GM19372 (cell line): Measurements from ENCODE around the gene MDP1.
"Not testable (repeated sequence)": the region's sequence is repeated elsewhere in the genome, so short reads cannot be mapped to it uniquely, and the experiment has no call there.

Experiments used
- ATAC-seq: cut with Tn5 transposase; IDR thresholded peaks from one replicate; pipeline ENCODE4 v1.9.1; 2021; ENCODE audit warnings: mild to moderate bottlenecking, low read depth, moderate library complexity; ENCODE audit not compliant: unreplicated experiment

Gene MDP1

DNA sequence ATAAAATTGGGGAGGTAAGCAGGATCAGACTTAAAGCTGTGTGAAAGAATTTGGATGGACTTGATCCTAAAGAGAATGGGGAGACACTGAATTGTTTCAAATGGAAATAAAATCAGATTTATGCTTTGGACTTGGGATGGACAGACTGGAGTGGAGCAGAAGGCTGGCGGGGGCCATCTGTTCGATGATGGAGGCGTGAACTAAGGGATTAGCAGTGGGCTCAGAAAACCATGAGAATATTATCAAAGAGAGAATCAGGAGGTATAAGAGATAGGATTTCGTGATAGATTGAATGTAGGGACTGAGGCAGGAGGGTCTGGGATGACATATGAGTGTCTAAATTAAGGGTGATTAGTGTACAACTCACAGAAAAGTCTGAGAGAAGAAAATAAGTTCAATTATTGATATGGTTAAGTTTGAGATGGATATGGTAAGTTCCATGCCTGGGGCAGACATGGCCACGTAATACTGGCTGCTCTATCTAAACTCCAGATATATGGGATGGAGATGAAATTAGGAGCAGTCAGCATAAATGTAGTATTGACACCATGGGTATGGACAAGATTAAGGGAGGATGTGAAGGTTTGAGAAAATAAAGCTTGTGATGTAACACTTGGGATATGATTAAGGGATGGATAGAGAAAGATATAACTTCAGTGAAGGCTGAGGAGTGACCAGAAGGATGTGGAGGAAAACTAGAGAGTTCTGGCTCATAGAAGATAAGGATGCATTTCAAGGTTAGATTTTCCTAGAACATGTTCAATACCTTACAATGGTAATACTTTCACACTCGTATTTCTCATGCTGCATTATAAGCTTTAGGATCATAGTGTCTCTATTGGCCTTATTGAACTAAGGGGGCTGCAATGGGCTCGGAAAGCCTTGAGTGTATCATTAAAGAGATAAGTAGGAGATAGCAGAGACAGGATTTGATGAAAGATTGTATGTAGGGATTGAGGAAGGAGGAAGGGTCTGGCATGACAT is 11.4 kb downstream of the MDP1 start:
- ATAC-seq: no peak

DNA sequence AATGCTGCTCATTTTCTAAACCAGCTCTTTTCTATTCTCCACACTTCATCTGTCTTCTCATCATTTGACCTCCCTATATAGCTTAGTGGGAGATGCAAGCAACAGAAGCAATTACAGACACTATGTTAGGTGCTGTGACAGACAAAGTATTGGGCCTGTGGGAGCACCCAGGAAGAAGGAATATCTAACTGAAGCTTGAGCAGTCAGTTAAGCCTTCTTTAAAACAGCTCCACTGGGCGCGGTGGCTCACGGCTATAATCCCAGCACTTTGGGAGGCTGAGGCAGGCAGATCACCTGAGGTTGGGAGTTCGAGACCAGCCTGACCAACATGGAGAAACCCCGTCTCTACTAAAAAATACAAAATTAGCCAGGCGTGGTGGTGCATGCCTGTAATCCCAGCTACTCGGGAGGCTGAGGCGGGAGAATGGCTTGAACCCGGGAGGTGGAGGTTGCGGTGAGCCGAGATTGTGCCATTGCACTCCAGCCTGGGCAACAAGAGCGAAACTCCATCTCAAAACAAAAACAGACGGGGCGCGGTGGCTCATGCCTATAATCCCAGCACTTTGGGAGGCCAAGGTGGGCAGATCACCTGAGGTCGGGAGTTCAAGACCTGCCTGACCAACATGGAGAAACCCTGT is 12.5 kb downstream of the MDP1 start:
- ATAC-seq: not testable (repeated sequence)

DNA sequence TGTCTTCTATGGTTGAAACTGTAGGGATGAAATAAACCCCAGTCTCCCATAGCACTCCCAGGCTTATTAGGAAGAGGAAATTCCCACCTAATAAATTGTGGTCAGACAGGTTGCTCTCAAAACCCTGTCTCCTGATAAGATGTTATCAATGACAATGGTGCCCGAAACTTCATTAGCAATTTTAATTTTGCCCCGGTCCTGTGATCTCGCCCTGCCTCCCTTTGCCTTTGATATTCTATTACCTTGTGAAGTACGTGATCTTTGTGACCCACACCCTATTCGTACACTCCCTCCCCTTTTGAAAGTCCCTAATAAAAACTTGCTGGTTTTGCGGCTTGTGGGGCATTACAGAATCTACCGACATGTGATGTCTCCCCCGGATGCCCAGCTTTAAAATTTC is 13.3 kb downstream of the MDP1 start:
- not testable (repeated sequence) for ATAC-seq

DNA sequence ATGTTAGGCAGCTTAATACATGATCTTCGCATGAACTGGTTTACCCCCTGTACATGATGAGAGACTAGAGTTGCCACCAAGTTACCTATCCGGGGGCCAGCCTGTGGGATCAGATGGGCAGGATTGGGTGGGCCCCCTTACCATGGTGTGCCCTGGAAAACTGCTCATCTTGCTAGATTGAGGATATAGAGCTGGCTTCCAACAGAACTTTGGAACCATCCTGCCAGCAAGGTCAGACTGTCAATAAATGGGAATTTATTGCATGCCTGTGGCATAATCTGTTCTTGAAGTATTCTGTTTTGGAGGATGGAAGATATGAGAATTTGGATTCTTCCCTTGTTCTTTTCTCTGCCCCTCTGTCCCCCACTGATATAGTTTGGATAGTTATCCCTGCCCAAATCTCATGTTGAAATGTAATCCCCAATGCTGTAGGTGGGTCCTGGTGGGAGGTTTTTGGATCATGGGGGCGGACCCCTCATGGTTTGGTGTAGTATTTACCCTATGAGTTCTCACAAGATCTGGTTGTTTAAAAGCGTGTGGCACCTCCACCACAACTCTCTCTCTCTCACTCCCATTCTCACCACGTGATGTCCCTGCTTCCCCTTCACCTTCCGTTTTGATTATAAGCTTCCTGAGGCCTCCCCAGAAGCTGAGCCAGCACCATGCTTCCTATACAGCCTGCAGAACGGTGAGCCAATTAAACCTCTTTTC is 16.9 kb downstream of the MDP1 start:
- ATAC-seq: no peak

DNA sequence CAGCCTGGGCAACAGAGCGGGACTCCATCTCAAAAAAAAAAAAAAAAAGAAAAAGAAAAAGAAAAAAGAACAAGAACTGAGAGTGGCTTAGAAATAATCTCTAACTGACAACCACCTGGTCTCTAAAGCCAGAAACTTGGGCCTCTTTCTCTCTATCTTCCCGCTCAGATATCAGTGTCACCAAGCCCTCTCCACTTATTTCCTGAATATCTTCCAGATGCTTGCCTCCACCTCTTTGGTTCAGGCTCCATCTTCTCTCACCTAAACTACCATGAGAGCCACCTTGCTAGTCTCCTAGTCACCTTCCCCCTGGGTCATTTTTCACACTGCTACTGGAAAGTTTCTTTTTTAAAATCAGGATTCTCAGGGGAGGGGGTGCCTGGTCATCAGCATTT is 18.8 kb downstream of the MDP1 start:
- ATAC-seq: no peak

DNA sequence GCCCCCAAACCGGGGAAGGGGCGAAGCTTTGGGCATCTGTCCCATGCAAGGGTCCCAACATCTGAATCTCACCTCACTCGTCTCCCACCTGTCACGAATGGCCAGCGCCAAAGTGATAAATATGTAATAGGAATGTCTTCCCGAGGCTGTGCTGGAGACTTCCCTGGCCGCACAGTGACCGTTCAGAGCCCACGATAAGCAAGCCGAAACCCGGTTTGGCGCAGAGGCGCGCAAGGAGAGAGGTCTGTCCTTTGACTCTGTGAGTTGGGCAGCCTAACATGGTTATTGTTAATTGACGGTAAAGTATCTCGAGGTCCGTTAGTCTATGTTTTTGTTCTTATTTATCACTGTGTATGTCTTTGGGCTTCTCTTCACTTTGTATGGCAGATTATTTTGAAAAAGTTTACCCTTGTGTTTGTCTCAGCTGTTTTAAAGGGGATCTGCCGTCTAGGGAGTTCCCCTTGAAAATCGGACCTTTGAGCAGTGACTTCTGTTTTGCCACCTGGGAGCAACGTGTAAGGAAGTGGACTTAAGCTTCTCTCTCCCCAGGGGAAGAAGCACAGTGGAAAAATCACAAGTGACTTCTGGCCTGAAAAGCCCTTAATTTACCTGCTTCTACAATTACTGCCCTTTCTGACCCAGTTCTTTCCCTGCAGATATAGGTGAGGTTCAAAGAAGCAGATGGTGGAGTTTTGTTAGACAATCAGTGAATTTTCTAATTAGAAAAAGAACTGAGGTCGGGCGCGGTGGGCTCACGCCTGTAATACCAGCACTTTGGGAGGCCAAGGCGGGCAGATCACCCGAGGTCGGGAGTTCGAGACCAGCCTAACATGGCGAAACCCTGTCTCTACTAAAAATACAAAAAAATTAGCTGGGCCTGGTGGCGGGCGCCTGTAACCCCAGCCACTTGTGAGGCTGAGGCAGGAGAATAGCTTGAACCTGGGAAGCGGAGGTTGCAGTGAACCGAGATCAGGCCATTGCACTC is 19.5 kb downstream of the MDP1 start:
- no peak for ATAC-seq

DNA sequence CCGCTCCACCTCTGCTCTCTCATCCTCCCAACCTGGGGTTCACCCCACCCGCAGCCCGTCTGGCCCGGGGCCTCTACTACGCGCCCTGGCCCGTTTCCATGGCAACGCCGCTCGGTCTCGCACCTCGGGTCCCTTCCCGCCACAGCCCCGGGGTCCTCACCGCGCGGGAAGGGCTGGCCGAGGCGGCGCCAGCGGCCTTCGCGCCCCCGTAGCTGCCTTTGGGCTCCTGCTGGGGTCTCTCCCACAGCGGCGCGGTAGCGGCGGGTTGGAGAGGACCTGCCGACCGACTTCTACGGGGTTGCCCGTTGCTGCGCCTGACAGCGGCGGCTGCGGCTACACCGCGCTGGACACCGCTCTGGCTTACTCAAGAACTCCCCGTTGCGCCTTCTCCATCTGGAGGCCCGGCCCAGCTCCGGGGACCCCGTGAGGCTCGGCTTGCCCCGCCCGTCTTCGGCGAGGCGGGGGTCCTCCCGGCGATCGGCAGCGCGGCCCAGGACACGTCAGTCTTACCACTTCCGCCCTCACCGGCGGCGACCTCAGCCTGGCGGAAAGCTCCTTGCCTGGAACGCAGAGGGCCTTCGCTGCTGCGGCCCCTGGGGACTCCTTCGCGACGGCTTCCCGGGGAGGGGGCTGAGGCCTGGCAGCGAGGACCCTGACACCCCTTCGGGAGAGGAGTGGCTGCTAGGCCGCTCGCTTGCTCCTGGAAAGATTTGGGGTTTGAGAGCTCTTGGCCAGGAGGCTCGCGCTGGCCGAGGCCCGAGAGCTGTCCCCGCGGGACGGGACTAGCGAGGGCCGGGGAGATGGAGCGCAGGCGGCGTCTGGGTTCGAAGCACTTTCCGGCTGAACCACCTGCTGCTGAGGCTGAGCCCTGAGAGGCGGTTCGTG is 20.4 kb downstream of the MDP1 start, which contains the start of gene TM9SF1:
Gene TM9SF1, minus strand, starts transcription at position 256 of the 885 bp plus-strand sequence. CDS start 422 bp downstream, outside the sequence.
- ATAC-seq: peak; percentile 88

DNA sequence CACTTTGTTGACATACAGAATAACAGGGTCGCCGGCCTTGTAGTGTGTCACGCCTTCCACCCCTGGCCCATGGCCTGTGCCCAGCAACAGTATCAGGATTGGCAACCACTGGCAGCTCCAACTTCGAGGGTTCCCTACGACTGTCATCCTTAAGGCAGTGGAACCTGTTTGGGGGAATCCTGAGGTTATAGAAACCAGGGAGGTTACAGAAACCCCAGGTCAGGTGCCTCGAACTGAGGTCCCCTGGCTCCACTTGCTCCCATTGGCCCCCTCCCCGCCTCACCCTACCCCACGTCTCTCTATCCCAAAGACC is 21.0 kb downstream of the MDP1 start:
- no peak for ATAC-seq

DNA sequence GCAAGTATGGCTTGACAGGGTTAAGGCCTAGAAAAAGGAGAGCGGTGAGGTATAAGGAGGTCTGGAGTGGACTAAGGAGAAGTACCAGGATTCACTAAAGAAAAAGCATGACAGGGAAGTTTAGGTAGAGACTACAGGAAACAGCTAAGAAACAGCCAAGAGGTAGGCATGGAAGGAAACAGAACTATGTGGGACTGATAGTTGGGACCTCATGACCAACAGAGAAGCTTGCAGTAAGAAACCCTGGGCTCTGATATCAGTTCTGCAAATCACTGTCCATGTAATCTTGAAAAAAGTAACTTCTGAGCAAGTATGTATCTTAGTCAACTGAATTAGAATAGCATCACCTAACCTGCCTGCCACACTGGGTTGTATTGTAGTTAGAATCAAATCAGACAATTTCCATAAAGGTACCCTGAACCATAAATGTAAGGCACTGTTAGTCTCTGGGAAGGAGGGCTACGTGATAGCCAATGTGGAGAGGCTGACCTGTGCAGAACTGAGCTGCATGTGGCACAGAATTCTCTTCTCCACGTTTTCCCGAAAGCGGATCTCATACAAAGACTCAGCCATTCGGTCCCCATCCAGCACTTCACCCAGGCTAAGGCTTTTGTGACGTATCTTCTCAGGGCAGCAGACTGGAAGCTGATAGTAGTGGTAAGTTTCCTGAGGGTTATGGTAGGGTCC is 21.5 kb downstream of the MDP1 start:
- no peak for ATAC-seq

DNA sequence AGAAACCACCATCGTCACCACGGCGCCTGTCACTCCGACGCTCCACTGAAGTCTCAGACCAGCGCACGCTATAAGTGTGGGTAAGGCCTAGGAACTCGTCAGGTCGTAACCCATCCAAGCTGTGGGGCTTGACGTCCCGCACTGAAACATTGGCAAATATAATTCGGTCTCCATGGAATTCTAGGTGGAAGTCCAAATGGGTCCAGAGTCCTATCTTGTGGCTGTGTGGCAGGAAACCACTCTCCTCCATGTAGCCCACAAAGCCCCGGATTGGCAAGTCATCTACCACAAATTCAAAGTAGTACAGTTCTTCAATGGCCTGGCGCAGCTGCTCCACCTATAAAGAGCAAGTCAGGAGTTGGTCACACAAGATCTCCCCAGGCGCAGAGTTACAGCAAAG is 22.9 kb downstream of the MDP1 start:
- no peak for ATAC-seq

DNA sequence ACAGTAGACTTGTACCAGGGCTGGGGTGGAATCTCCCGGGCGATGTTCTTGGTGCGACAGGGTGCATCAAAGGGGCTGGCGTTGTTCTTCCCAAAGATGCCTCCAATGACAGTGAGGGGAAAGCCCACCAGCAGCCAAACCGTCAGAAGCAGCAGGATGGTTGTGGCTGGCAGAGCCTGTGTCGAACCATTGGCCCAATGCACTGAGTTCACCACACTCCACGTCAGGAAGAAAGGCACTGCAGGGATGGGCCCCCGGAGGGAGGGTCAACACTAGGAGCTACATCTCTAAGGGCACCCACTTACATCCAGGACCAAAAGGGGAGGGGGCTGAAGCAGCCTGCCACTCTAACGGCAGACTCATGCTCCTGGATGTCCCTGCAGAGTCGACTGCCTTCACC is 25.4 kb downstream of the MDP1 start:
- no peak for ATAC-seq

DNA sequence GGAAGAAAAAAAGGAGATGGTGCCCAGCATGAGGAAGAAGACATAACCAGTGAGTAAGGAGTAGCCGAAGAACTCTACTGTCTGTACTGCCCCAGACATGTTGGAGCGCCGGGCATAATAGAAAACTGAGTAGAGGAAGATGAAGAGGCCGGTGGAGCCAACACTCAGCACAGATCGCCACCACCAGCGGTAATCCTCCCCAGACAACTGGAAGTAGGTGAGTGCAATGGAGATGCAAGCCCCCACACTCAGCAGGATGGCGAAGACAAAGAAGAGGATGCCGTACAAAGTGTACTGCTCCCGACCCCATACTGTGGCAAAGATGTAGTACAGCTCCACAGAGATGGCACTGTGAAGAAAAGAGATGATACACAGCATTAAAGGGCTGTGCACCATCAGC is 26.4 kb downstream of the MDP1 start:
- ATAC-seq: no peak

DNA sequence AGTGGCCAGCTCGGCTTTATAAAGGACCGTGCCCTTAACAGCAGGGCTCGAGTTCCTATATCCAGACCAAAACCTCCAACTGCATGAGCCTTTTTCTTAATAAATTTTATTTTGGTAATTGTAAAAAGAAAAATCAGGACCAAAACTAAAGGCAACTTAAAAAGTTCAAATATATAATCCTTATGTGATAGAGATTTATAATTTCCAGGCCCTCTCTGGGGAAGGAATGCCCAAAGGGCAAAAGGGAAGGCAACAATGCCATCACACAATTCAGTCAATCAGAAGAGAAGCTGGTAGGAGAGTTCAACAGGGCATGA is 26.8 kb downstream of the MDP1 start:
- no peak for ATAC-seq

DNA sequence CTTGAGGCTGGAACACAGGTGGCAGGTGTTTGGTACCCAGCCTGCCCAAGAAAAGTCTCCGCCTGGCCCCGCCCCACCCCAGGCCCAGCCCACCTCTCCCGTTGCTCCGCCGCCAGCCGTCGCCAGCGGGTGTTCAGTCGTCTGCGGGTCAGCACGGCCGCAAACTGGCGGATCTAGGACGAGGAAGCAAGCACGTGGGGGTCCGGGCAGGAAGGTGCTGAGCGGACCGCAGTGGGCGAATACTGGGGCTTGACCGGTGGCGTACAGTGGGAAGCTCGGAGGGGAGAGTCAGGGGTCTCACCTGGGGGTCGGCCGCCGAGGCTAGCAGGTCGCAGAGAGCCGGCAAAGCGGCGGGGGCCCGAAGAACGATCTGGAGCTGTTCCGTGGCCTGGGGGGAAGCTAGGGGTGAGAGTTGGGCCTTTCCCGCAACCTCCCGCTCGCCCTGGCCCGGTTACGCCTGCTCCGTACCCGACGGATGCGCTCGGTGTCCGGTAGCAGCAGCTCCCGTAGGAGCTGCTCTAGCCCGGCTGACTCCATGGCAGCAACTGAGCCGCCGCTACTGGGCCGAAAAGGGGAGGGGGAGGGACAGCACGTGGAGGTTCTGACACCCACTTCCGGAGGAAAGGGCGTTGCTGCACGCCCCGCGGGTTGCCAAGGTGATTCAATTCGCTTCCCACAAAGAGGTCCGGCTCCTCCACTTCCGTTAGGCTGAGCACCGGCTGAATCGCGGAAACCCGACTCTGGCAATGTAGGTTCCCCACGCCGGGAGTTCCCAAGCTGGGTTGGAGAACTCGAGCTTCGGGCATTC is 27.4 kb downstream of the MDP1 start, which contains the start of gene IPO4:
Gene IPO4, minus strand, starts transcription at position 566 of the 808 bp plus-strand sequence. Its CDS starts 29 bp downstream, at position 537.
- ATAC-seq: peak; percentile 97

DNA sequence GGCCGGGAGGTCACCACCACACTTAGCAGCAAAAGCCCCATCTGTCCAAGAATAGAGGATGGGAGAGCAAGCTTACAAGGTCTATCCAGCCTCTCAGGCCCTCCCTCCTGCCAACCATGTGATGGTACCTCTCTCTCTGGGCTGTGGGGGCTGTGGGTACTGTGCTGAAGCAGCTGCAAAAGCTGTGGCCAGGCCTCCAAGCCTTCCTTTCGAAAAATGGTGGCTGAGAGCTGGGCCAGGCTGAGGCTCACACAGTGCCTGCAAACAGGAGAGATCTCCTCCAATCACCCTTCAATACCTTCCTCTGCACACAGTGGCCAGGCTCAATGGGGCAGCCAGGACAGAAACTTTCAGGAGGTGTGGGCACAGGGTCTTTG is 28.3 kb downstream of the MDP1 start:
- no peak for ATAC-seq

DNA sequence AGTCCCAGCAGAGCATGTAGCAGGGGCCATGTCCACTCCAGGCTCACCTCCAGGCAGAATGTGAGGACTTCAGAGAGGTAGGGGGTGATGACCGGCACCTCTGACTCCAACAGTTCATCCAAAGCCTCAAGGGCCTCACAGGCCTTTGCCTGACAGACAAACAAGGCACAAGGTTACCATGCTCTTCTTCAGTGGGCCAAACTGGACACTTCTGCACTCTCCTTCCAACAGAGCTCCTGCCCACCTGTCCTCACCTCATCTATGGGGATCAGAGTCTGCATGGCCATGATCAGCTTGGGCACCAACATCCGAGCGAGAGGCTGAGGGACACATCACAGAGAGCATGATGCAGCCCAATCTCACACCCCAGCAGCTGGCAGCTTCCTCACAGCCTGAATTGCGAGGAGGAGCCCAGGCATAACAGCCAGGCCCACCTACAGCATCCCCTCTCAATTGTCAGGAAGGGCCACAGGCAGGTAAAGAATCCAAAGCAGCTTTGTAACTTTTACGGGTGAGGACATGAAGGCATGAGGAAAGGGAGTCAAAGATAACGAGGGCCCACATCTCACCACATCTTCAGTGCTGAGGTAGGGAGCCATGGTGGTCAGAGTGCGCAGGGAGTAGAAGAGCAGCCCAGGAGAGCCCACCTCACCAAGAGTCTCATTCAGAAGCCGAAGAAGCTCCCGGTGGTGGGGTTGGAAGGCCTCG is 28.9 kb downstream of the MDP1 start:
- ATAC-seq: no peak

DNA sequence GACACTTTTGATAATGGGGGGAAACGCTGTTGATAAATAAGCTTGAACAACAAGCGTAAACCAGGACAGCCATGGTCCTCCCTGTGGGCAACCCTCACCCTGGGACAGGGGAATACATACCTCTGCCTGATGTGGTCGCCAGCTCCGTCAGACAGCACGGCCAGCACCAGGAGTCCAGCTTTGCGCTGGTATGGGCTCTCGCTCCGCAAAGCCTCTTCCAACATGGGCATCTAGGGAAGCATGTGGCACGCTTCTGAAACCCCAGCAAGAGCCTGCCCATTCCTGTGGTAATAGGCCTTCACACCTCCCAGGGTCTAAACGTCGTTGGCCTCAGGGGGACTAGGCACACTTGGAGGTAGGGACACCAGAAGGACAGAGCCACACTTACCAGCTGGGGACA is 30.1 kb downstream of the MDP1 start:
- ATAC-seq: no peak
